NT2/D1 (cell line): Measurements from ENCODE around the gene PRC1.

Experiments used
- YY1 ChIP-seq: IDR thresholded peaks from 2 replicates; pipeline ENCODE4 v1.6.1; 2011; ENCODE audit not compliant: insufficient read length, insufficient read depth
- ZNF274 ChIP-seq: IDR thresholded peaks from 2 replicates; pipeline ENCODE4 v1.6.1; 2011; ENCODE audit warnings: mild to moderate bottlenecking, low read depth, low read length

- TF ChIP-seq ZNF274, result no peak
- no peak for TF ChIP-seq YY1
Observed at GRCh38 chr15:90990446-90990845, 3.9 kb downstream of the PRC1 start.
